Measurements from ENCODE around the gene AGFG2. TPM values are rescaled to one million over a fixed set of nuclear protein-coding genes. Genes with fewer than 3 reads are reported as not detected.

AGFG2 gene
- total and polyA plus RNA-seq, 2 of the 13 experiments (the other 11 are each of a cell fraction or from before 2014, with no cell fraction given), result 125 to 132 TPM

DNA sequence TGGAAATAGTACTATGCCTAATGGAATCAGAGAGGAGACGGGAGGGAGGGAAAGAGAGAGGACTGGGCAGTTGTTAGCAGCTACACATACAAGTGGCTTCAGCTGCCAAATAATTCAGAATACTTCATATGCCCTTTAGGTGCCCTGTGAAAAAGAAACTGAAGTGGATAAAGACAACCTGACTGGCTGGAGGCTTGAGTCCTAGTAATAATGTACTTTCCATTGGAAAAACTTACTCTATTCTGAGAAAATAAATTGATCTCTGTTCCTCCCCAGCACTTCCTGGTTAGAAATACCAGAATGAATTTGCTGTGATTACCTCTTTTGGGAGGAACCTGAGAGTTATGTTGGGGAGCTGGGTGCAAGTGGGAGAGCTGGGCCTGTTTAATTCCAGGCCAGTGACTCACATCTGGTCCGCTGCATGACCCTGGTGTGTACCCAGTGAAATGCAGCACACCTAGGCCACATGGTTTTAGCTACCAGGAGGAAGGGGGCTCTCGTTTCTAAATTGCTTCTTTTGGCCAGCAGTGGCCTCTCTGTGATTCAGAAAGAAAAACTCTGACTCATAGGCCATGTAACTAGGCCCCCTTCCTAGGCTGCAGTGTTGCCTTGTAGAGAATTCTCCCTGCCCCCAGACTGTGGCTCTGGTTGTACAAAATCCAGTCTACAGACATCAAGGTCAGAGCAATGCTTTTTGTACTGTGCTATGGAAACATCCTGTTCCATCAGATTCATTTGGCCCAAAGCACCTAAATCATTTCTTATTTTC, 6.5 kb downstream of the AGFG2 start (continued):
- TF ChIP-seq KIAA2018 (CRISPR knock-in tag; IDR thresholded peaks at IDR 0.05; ENCODE audit: borderline replicate concordance), result no peak
- TF ChIP-seq HNRNPLL (IDR thresholded peaks at IDR 0.05; ENCODE audit: low read depth, low read length, poor library complexity, severe bottlenecking), result no peak
- TF ChIP-seq KMT2B (CRISPR knock-in tag; IDR thresholded peaks at IDR 0.05), result 0 out of 2 replicates have a peak, but pooled peaks have one; percentile 19
- no peak for TF ChIP-seq ZNF703 (CRISPR knock-in tag; IDR thresholded peaks at IDR 0.05; ENCODE audit: borderline replicate concordance)
- TF ChIP-seq ZNF678 (CRISPR knock-in tag; IDR thresholded peaks at IDR 0.05), result no peak
- no peak for TF ChIP-seq SSRP1 (CRISPR knock-in tag; IDR thresholded peaks at IDR 0.05)
- TF ChIP-seq JUND (CRISPR knock-in tag; IDR thresholded peaks at IDR 0.05), result peak; percentile 87
- TF ChIP-seq, protein P1, sequence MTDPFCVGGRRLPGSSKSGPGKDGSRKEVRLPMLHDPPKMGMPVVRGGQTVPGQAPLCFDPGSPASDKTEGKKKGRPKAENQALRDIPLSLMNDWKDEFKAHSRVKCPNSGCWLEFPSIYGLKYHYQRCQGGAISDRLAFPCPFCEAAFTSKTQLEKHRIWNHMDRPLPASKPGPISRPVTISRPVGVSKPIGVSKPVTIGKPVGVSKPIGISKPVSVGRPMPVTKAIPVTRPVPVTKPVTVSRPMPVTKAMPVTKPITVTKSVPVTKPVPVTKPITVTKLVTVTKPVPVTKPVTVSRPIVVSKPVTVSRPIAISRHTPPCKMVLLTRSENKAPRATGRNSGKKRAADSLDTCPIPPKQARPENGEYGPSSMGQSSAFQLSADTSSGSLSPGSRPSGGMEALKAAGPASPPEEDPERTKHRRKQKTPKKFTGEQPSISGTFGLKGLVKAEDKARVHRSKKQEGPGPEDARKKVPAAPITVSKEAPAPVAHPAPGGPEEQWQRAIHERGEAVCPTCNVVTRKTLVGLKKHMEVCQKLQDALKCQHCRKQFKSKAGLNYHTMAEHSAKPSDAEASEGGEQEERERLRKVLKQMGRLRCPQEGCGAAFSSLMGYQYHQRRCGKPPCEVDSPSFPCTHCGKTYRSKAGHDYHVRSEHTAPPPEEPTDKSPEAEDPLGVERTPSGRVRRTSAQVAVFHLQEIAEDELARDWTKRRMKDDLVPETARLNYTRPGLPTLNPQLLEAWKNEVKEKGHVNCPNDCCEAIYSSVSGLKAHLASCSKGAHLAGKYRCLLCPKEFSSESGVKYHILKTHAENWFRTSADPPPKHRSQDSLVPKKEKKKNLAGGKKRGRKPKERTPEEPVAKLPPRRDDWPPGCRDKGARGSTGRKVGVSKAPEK (CRISPR knock-in tag; IDR thresholded peaks at IDR 0.05; ENCODE audit: borderline replicate concordance), result no peak
- TF ChIP-seq ZNF44 (CRISPR knock-in tag; IDR thresholded peaks at IDR 0.05), result no peak
- no peak for TF ChIP-seq KLF11 (CRISPR knock-in tag; IDR thresholded peaks at IDR 0.05)
- no peak for TF ChIP-seq ZNF160 (CRISPR knock-in tag; IDR thresholded peaks at IDR 0.05)
- TF ChIP-seq ZBTB7A (CRISPR knock-in tag; IDR thresholded peaks at IDR 0.05), result no peak
- TF ChIP-seq, protein P2, sequence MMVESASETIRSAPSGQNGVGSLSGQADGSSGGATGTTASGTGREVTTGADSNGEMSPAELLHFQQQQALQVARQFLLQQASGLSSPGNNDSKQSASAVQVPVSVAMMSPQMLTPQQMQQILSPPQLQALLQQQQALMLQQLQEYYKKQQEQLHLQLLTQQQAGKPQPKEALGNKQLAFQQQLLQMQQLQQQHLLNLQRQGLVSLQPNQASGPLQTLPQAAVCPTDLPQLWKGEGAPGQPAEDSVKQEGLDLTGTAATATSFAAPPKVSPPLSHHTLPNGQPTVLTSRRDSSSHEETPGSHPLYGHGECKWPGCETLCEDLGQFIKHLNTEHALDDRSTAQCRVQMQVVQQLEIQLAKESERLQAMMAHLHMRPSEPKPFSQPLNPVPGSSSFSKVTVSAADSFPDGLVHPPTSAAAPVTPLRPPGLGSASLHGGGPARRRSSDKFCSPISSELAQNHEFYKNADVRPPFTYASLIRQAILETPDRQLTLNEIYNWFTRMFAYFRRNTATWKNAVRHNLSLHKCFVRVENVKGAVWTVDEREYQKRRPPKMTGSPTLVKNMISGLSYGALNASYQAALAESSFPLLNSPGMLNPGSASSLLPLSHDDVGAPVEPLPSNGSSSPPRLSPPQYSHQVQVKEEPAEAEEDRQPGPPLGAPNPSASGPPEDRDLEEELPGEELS (CRISPR knock-in tag; IDR thresholded peaks at IDR 0.05), result no peak
- TF ChIP-seq JUN (CRISPR knock-in tag; IDR thresholded peaks at IDR 0.05), result peak; percentile 83
- no peak for TF ChIP-seq ATM (IDR thresholded peaks at IDR 0.05; ENCODE audit: borderline replicate concordance)
- peak; percentile 63; the same call in 1 of the 2 replicates for TF ChIP-seq SIN3A (IDR thresholded peaks at IDR 0.05; ENCODE audit: borderline replicate concordance, low read depth, low read length)
